HepG2 (cell line): ENCODE results near the gene JAKMIP3. TPM values are rescaled to one million over a fixed set of nuclear protein-coding genes. Genes with fewer than 3 reads are reported as not detected.

Source experiments
- FOSL2 ChIP-seq: sonication (generic); formaldehyde crosslinking; IDR thresholded peaks from 2 replicates; pipeline ENCODE4 v1.4.0; 2020; ENCODE audit warnings: missing genetic modification reagents
- KDM2A ChIP-seq: sonication (generic); formaldehyde crosslinking; IDR thresholded peaks from 2 replicates; pipeline ENCODE4 v1.4.0; 2020; ENCODE audit warnings: low read depth, missing genetic modification reagents, borderline replicate concordance
- MAFF ChIP-seq: IDR thresholded peaks from 2 replicates; pipeline ENCODE4 v1.6.1; 2011; ENCODE audit warnings: low read depth, low read length, improper control_type of control experiment
- MAFG ChIP-seq: sonication (generic); formaldehyde crosslinking; IDR thresholded peaks from 2 replicates; pipeline ENCODE4 v1.5.1; 2020; ENCODE audit warnings: mild to moderate bottlenecking, missing genetic modification reagents
- NFE2L2 ChIP-seq: fragments of 150-350 bp; IDR thresholded peaks from 2 replicates; pipeline ENCODE4 v1.6.1; 2014; ENCODE audit warnings: low read length
- PHF8 ChIP-seq: sonication (generic); formaldehyde crosslinking; IDR thresholded peaks from 2 replicates; pipeline ENCODE4 v1.5.0; 2020; ENCODE audit warnings: missing genetic modification reagents
- SAP130 ChIP-seq: IDR thresholded peaks from 2 replicates; pipeline ENCODE4 v1.6.1; 2016; ENCODE audit warnings: low read depth
- SRSF1 ChIP-seq: fragments of 200-400 bp; formaldehyde crosslinking; optimal IDR thresholded peaks from 2 replicates; pipeline ENCODE3; 2017; ENCODE audit warnings: mild to moderate bottlenecking, low read depth, low read length, moderate library complexity
- YEATS2 ChIP-seq: sonication (generic); formaldehyde crosslinking; IDR thresholded peaks from 2 replicates; pipeline ENCODE4 v1.4.0; 2020; ENCODE audit warnings: missing genetic modification reagents, borderline replicate concordance
- ZNF430 ChIP-seq: sonication (generic); formaldehyde crosslinking; IDR thresholded peaks from 2 replicates; pipeline ENCODE4 v1.9.0; 2021; ENCODE audit warnings: mild to moderate bottlenecking, missing genetic modification reagents
- ZNF598 ChIP-seq: sonication (generic); formaldehyde crosslinking; IDR thresholded peaks from 2 replicates; pipeline ENCODE4 v1.5.1; 2020; ENCODE audit warnings: mild to moderate bottlenecking, missing genetic modification reagents, borderline replicate concordance
- ZNF737 ChIP-seq: sonication (generic); formaldehyde crosslinking; IDR thresholded peaks from 2 replicates; pipeline ENCODE4 v1.5.0; 2020; ENCODE audit warnings: missing genetic modification reagents, mild to moderate bottlenecking, borderline replicate concordance
- ZNF768 ChIP-seq: sonication (generic); formaldehyde crosslinking; IDR thresholded peaks from 2 replicates; pipeline ENCODE4 v1.4.0; 2020; ENCODE audit warnings: missing genetic modification reagents
- ZNF790 ChIP-seq: sonication (generic); formaldehyde crosslinking; IDR thresholded peaks from 2 replicates; pipeline ENCODE4 v1.8.0; 2022; ENCODE audit warnings: missing genetic modification reagents, mild to moderate bottlenecking, borderline replicate concordance
- ZNF878 ChIP-seq: sonication (generic); formaldehyde crosslinking; IDR thresholded peaks from 2 replicates; pipeline ENCODE4 v1.8.1; 2023; ENCODE audit warnings: mild to moderate bottlenecking, missing genetic modification reagents, moderate library complexity
- polyA plus RNA-seq, 8 experiments: library from polyadenylated mRNA; depleted of rRNA in 3 of 8; stranded (reverse) in 7 of 8; unstranded in 1 of 8; fragments of >200 nt; fragmentation: Illumina TruSeq in 4 of 8; extraction: Trizol in 4 of 8; gene quantifications; 2 replicates each; pipeline versions ENCODE4 v1.2.1 to v1.2.3, GENCODE V29; 2011 to 2016; ENCODE audit warnings: low read depth in 4 of 8, missing spikeins in 1 of 8, mixed read lengths in 1 of 8; ENCODE audit not compliant: insufficient read depth in 1 of 8
- total RNA-seq, 5 experiments: library from RNA; depleted of rRNA; stranded (reverse); fragments of >200 nt; fragmentation: Illumina TruSeq; extraction: Trizol; gene quantifications; 2 replicates each; pipeline ENCODE4 v1.2.3, GENCODE V29; 2016; ENCODE audit warnings: low read depth in 1 of 5
- TF ChIP-seq, protein P1 (sequence below): sonication (generic); formaldehyde crosslinking; IDR thresholded peaks from 2 replicates; pipeline ENCODE4 v1.5.1; 2020; ENCODE audit warnings: mild to moderate bottlenecking, missing genetic modification reagents, moderate library complexity
- TF ChIP-seq, protein P2 (sequence below): sonication (generic); formaldehyde crosslinking; IDR thresholded peaks from 2 replicates; pipeline ENCODE4 v1.4.0; 2020; ENCODE audit warnings: missing genetic modification reagents
- TF ChIP-seq, protein P3 (sequence below): sonication (generic); formaldehyde crosslinking; IDR thresholded peaks from 2 replicates; pipeline ENCODE4 v1.8.1; 2023; ENCODE audit warnings: mild to moderate bottlenecking, moderate library complexity, missing genetic modification reagents
- TF ChIP-seq, protein P4 (sequence below): sonication (generic); formaldehyde crosslinking; IDR thresholded peaks from 2 replicates; pipeline ENCODE4 v1.4.0; 2020; ENCODE audit warnings: low read depth, missing genetic modification reagents

The JAKMIP3 gene
- total and polyA plus RNA-seq, 2 of the 13 experiments (the other 11 are each of a cell fraction or from before 2014, with no cell fraction given) = 0.03 to 0.11 TPM

DNA sequence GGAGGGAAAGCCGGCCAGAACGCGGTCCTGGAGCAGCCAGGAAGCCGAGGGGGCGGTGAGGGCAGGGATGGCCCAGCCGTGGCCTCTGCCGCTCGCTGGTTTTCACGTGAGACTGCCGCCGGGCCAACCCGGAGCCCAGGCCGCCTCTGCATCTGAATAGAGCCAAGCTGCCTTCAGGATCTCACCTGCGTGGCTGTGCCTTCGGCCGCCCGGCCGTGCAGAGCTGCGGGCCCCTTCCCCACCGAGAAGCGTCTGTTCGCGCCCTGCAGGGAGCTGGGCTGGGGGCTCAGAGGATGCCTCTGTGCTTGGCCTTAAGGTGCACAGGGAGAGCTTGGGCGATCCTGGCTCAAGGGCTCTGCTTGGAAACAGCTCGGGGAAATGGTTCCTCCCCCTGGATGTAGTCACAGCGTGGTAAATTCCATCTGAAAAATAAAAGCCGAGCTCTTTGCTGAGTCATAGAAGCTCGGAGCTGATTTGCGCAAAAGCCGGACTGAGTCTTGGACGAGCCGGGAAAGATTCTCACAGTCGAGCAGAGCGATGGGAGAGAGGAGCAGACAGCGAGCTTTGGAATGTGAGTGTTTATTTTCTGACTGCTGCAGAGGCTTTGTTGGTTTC, at the start of gene JAKMIP3 (continued):
- TF ChIP-seq ZNF878 (0 out of 2 replicates have a peak, but pooled peaks have one; percentile 23), SAP130 (CRISPR knock-in tag) (peak; percentile 62), PHF8 (peak; percentile 43; the same call in 1 of the 2 replicates), KDM2A (CRISPR knock-in tag) (0 out of 2 replicates have a peak, but pooled peaks have one; percentile 3), ZNF430 (0 out of 2 replicates have a peak, but pooled peaks have one; percentile 28), ZNF768 (peak; percentile 29), MAFG (CRISPR knock-in tag) (peak; percentile 72; the same call in 1 of the 2 replicates), ZNF790 (CRISPR knock-in tag) (no peak), FOSL2 (peak; percentile 64), YEATS2 (CRISPR knock-in tag) (no peak), NFE2L2 (peak; percentile 91), SRSF1 (no peak), ZNF737 (CRISPR knock-in tag) (no peak), ZNF598 (CRISPR knock-in tag) (0 out of 2 replicates have a peak, but pooled peaks have one; percentile 22), MAFF (peak; percentile 75)
- TF ChIP-seq, protein P1, sequence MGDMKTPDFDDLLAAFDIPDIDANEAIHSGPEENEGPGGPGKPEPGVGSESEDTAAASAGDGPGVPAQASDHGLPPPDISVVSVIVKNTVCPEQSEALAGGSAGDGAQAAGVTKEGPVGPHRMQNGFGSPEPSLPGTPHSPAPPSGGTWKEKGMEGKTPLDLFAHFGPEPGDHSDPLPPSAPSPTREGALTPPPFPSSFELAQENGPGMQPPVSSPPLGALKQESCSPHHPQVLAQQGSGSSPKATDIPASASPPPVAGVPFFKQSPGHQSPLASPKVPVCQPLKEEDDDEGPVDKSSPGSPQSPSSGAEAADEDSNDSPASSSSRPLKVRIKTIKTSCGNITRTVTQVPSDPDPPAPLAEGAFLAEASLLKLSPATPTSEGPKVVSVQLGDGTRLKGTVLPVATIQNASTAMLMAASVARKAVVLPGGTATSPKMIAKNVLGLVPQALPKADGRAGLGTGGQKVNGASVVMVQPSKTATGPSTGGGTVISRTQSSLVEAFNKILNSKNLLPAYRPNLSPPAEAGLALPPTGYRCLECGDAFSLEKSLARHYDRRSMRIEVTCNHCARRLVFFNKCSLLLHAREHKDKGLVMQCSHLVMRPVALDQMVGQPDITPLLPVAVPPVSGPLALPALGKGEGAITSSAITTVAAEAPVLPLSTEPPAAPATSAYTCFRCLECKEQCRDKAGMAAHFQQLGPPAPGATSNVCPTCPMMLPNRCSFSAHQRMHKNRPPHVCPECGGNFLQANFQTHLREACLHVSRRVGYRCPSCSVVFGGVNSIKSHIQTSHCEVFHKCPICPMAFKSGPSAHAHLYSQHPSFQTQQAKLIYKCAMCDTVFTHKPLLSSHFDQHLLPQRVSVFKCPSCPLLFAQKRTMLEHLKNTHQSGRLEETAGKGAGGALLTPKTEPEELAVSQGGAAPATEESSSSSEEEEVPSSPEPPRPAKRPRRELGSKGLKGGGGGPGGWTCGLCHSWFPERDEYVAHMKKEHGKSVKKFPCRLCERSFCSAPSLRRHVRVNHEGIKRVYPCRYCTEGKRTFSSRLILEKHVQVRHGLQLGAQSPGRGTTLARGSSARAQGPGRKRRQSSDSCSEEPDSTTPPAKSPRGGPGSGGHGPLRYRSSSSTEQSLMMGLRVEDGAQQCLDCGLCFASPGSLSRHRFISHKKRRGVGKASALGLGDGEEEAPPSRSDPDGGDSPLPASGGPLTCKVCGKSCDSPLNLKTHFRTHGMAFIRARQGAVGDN (CRISPR knock-in tag) = peak; percentile 53
- TF ChIP-seq, protein P2, sequence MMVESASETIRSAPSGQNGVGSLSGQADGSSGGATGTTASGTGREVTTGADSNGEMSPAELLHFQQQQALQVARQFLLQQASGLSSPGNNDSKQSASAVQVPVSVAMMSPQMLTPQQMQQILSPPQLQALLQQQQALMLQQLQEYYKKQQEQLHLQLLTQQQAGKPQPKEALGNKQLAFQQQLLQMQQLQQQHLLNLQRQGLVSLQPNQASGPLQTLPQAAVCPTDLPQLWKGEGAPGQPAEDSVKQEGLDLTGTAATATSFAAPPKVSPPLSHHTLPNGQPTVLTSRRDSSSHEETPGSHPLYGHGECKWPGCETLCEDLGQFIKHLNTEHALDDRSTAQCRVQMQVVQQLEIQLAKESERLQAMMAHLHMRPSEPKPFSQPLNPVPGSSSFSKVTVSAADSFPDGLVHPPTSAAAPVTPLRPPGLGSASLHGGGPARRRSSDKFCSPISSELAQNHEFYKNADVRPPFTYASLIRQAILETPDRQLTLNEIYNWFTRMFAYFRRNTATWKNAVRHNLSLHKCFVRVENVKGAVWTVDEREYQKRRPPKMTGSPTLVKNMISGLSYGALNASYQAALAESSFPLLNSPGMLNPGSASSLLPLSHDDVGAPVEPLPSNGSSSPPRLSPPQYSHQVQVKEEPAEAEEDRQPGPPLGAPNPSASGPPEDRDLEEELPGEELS = 0 out of 2 replicates have a peak, but pooled peaks have one; percentile 34
- TF ChIP-seq, protein P3, sequence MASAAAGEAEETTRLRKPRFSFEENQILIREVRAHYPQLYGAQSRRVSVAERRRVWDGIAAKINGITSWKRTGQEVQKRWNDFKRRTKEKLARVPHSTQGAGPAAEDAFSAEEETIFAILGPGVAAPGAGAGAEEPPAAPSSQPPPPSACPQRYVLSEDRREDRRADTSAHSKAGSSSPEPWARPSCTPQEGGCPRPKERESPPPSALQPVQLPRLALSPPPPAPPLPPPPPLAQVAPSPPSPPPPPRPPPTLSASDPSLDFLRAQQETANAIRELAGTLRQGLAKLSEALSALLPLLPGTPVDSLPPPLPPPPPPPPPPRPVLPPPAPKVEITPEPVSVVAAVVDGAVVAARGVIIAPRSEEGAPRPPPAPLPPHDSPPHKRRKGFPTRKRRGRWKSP (CRISPR knock-in tag) = peak; percentile 34; the same call in 1 of the 2 replicates
- TF ChIP-seq, protein P4, sequence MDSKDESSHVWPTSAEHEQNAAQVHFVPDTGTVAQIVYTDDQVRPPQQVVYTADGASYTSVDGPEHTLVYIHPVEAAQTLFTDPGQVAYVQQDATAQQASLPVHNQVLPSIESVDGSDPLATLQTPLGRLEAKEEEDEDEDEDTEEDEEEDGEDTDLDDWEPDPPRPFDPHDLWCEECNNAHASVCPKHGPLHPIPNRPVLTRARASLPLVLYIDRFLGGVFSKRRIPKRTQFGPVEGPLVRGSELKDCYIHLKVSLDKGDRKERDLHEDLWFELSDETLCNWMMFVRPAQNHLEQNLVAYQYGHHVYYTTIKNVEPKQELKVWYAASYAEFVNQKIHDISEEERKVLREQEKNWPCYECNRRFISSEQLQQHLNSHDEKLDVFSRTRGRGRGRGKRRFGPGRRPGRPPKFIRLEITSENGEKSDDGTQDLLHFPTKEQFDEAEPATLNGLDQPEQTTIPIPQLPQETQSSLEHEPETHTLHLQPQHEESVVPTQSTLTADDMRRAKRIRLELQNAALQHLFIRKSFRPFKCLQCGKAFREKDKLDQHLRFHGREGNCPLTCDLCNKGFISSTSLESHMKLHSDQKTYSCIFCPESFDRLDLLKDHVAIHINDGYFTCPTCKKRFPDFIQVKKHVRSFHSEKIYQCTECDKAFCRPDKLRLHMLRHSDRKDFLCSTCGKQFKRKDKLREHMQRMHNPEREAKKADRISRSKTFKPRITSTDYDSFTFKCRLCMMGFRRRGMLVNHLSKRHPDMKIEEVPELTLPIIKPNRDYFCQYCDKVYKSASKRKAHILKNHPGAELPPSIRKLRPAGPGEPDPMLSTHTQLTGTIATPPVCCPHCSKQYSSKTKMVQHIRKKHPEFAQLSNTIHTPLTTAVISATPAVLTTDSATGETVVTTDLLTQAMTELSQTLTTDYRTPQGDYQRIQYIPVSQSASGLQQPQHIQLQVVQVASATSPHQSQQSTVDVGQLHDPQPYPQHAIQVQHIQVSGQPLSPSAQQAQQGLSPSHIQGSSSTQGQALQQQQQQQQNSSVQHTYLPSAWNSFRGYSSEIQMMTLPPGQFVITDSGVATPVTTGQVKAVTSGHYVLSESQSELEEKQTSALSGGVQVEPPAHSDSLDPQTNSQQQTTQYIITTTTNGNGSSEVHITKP (CRISPR knock-in tag) = peak; percentile 82
